ENCODE data around the gene DNASE1. TPM values are rescaled to one million over a fixed set of nuclear protein-coding genes. Genes with fewer than 3 reads are reported as not detected.

Gene DNASE1
- total RNA-seq, 2 experiments from 2014 or later: 13.5 to 13.8 TPM

DNA sequence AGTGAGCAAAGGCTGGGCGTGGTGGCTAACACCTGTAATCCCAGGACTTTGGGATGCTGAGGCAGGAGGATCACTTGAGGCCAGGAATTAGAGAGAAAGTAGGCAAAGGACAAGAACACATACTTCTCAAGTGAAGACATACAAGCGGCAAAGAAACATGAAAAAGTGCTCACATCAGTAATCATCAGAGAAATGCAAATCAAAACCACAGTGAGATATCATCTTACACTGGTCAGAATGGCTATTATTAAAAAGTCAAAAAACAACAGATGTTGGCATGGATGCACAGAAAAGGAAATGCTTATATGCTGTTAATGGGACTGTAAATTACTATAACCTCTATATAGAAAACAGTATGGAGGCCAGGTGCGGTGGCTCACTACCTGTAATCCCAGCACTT, 30.8 kb upstream of the DNASE1 start:
- Mint-ChIP-seq H3K4me3 (no peak overlapping the region), H3K27me3 (ENCODE audit: low read depth) (no peaks in the 10 kb centered on the region), H3K9me3 (no peaks in the 10 kb centered on the region), H3K36me3 (ENCODE audit: low read depth) (peaks cover 2% of the 10 kb centered on the region), H3K27ac (no peak overlapping the region), H3K4me1 (ENCODE audit: low read depth) (peaks cover 35% of the 10 kb centered on the region)
- intact Hi-C loops (cut with micrococcal nuclease): no loop called here
- CTCF ChIA-PET: no interaction called here
- no peak for DNase-seq

GRCh38 chr16:3625331-3625730, 29.2 kb upstream of the DNASE1 start:
- H3K36me3 Mint-ChIP-seq (ENCODE audit: low read depth): no peaks in the 10 kb centered on the region
- intact Hi-C loops (cut with micrococcal nuclease): no loop called here
- DNase-seq: no peak
- peaks cover 33% of the 10 kb centered on the region for H3K4me1 Mint-ChIP-seq (ENCODE audit: low read depth)
- no peak overlapping the region for H3K4me3 Mint-ChIP-seq
- no peaks in the 10 kb centered on the region for H3K9me3 Mint-ChIP-seq
- H3K27ac Mint-ChIP-seq: no peak overlapping the region
- no peaks in the 10 kb centered on the region for H3K27me3 Mint-ChIP-seq (ENCODE audit: low read depth)
- CTCF ChIA-PET: no interaction called here

DNA sequence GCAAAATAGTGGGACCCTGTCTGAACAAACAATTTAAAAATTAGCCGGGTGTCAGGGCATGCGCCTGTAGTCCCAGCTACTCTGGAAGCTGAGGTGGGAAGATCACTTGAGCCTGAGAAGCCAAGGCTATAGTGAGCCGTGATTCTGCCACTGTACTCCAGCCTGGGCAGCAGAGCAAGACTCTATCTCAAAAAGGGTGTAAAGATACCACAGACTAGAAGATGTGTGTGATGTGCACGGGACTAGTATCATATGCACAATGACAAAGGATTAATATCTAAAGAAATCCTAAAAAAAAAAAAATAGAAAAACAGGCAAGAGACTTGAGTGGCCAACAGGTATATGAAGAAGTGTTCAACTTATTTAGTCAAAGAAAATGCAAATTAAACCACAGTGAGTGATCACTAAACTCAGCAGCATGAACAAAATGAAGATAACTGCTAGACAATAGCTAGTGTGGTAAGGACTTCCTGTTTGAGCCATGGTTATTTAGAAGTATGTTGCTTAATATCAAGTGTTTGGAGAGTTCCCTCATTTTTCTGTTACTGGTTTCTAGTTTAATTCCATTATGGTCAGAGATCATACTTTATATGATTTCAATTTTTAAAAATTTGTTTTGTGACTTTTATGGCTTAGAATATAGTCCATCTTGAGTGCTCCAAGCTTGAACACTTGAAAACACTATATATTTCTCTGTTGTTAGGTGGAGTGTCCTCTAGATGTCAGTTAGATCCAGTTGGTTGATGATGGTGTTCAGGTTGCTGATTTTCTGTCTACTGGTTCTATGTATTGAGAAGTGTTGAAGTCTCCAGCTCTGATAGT, 28.4 kb upstream of the DNASE1 start:
- intact Hi-C loops (cut with micrococcal nuclease): loop anchor here (1.0 kb wide), 1 partner anchor 48 kb away; no protein-coding TSS in a partner anchor
- no peaks in the 10 kb centered on the region for H3K27me3 Mint-ChIP-seq (ENCODE audit: low read depth)
- no peak for DNase-seq
- H3K9me3 Mint-ChIP-seq: no peaks in the 10 kb centered on the region
- H3K36me3 Mint-ChIP-seq (ENCODE audit: low read depth): no peaks in the 10 kb centered on the region
- H3K4me1 Mint-ChIP-seq (ENCODE audit: low read depth): peaks cover 33% of the 10 kb centered on the region
- H3K27ac Mint-ChIP-seq: peak overlapping the region; percentile 66
- CTCF ChIA-PET: interaction anchor here (0.7 to 1.4 kb wide), 3 partner anchors 12 to 101 kb away, joined by 4 to 5 read pairs (median 5); no protein-coding TSS in a partner anchor
- no peak overlapping the region for H3K4me3 Mint-ChIP-seq

DNA sequence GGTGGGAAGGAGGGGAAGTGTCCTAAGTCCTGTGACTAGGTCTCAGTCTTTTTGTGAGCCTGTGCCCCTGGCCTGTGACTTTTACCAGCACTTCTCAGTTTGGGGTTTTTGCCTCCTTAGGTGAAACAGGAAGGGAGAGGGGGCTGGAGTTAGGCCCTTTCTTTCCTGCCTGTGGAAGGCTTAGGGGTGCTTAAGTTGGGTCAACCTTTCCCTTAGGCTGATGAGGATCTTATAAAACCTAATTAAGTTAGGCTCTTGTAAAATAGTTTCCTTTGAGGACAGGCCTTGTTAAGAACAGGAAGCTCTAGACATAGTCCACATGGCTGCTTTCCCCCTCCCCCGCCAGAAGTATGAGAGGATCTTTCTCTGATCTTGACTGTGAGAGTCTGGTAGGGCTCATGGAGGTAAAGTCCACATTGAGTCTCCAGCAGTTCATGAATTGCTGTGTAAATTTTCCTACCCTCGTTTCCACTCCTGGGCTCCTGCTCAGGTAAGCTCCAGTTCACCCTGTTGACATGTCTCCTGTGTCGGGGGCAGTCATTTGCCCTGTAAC, 17.0 kb upstream of the DNASE1 start:
- DNase-seq: peak; percentile 64
- peak overlapping the region; percentile 16 for H3K4me3 Mint-ChIP-seq
- intact Hi-C loops (cut with micrococcal nuclease): no loop called here

GRCh38 chr16:3638916-3639644, 15.4 kb upstream of the DNASE1 start:
- peaks cover 25% of the 10 kb centered on the region for H3K4me1 Mint-ChIP-seq (ENCODE audit: low read depth)
- DNase-seq: no peak
- intact Hi-C loops (cut with micrococcal nuclease): no loop called here
- no peaks in the 10 kb centered on the region for H3K9me3 Mint-ChIP-seq
- H3K27me3 Mint-ChIP-seq (ENCODE audit: low read depth): no peaks in the 10 kb centered on the region
- H3K36me3 Mint-ChIP-seq (ENCODE audit: low read depth): no peaks in the 10 kb centered on the region
- no peak overlapping the region for H3K4me3 Mint-ChIP-seq
- H3K27ac Mint-ChIP-seq: no peak overlapping the region
- CTCF ChIA-PET: interaction anchor here (1.6 kb wide), 1 partner anchor 9 kb away, joined by 3 read pairs; no protein-coding TSS in a partner anchor

More for the DNA sequence above, 17.0 kb upstream of the DNASE1 start:
- Mint-ChIP-seq H3K27ac (peak overlapping the region; percentile 84), H3K4me1 (ENCODE audit: low read depth) (peaks cover 25% of the 10 kb centered on the region), H3K9me3 (no peaks in the 10 kb centered on the region), H3K36me3 (ENCODE audit: low read depth) (no peaks in the 10 kb centered on the region), H3K27me3 (ENCODE audit: low read depth) (no peaks in the 10 kb centered on the region)
- CTCF ChIA-PET: interaction anchor here (0.6 to 1.6 kb wide), 4 partner anchors 9 to 308 kb away, joined by 4 to 6 read pairs (median 4); partner anchors contain the start of gene DNASE1

GRCh38 chr16:3640207-3640606, 14.3 kb upstream of the DNASE1 start:
- H3K9me3 Mint-ChIP-seq: no peaks in the 10 kb centered on the region
- H3K36me3 Mint-ChIP-seq (ENCODE audit: low read depth): no peaks in the 10 kb centered on the region
- no peaks in the 10 kb centered on the region for H3K27me3 Mint-ChIP-seq (ENCODE audit: low read depth)
- peaks cover 25% of the 10 kb centered on the region for H3K4me1 Mint-ChIP-seq (ENCODE audit: low read depth)
- no peak overlapping the region for H3K27ac Mint-ChIP-seq
- intact Hi-C loops (cut with micrococcal nuclease): no loop called here
- no peak for DNase-seq
- H3K4me3 Mint-ChIP-seq: no peak overlapping the region
- CTCF ChIA-PET: interaction anchor here (1.6 kb wide), 1 partner anchor 10 kb away, joined by 3 read pairs; no protein-coding TSS in a partner anchor

GRCh38 chr16:3640632-3641501, 13.6 kb upstream of the DNASE1 start:
- CTCF ChIA-PET: interaction anchor here (1.6 kb wide), 1 partner anchor 11 kb away, joined by 3 read pairs; no protein-coding TSS in a partner anchor
- H3K27ac Mint-ChIP-seq: no peak overlapping the region
- no peaks in the 10 kb centered on the region for H3K36me3 Mint-ChIP-seq (ENCODE audit: low read depth)
- no peak for DNase-seq
- no peaks in the 10 kb centered on the region for H3K27me3 Mint-ChIP-seq (ENCODE audit: low read depth)
- peaks cover 23% of the 10 kb centered on the region for H3K4me1 Mint-ChIP-seq (ENCODE audit: low read depth)
- no peaks in the 10 kb centered on the region for H3K9me3 Mint-ChIP-seq
- H3K4me3 Mint-ChIP-seq: no peak overlapping the region
- intact Hi-C loops (cut with micrococcal nuclease): no loop called here

GRCh38 chr16:3641801-3642396, 12.6 kb upstream of the DNASE1 start:
- Mint-ChIP-seq H3K4me1 (ENCODE audit: low read depth) (peaks cover 16% of the 10 kb centered on the region), H3K27me3 (ENCODE audit: low read depth) (no peaks in the 10 kb centered on the region), H3K4me3 (no peak overlapping the region), H3K27ac (no peak overlapping the region), H3K9me3 (no peaks in the 10 kb centered on the region), H3K36me3 (ENCODE audit: low read depth) (no peaks in the 10 kb centered on the region)
- no peak for DNase-seq
- intact Hi-C loops (cut with micrococcal nuclease): no loop called here
- CTCF ChIA-PET: no interaction called here

DNA sequence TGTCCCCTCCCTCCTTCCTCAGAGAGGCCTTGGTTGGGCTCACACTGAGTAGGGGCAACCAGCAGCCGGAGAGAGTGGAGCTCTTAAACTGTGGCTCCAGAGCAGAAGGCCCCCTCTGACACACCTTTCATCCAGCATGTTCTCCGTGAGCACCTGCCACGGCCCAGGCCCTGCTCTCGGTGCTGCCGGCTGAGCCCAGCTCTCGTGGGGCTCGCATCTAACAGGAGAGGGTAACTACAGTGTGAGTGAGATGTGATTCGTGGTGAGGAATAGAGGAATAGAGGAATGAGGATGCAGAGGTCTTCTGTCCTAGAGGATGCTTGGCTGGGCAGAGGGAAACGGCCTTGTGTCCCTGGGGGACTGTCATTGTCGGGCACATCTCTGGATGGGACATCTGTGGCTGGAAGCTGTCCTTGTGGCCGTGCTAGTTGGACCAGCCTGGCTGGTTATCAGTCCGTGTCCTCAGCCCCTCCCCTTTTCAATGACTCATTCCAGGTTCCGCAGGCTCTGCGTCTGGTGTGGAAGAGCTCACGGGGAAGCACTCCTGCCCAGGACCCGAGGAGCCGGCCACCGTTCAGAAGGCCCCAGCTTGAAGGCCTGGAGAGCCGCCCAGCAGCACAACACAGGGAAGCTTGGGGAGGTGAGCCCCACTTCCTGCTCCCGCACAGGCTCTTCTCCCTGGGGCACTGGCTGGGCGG, 11.9 kb upstream of the DNASE1 start:
- CTCF ChIA-PET: no interaction called here
- Mint-ChIP-seq H3K36me3 (ENCODE audit: low read depth) (no peaks in the 10 kb centered on the region), H3K27ac (no peak overlapping the region), H3K4me3 (no peak overlapping the region), H3K9me3 (no peaks in the 10 kb centered on the region), H3K27me3 (ENCODE audit: low read depth) (no peaks in the 10 kb centered on the region), H3K4me1 (ENCODE audit: low read depth) (peaks cover 9% of the 10 kb centered on the region)
- intact Hi-C loops (cut with micrococcal nuclease): no loop called here
- DNase-seq: no peak

DNA sequence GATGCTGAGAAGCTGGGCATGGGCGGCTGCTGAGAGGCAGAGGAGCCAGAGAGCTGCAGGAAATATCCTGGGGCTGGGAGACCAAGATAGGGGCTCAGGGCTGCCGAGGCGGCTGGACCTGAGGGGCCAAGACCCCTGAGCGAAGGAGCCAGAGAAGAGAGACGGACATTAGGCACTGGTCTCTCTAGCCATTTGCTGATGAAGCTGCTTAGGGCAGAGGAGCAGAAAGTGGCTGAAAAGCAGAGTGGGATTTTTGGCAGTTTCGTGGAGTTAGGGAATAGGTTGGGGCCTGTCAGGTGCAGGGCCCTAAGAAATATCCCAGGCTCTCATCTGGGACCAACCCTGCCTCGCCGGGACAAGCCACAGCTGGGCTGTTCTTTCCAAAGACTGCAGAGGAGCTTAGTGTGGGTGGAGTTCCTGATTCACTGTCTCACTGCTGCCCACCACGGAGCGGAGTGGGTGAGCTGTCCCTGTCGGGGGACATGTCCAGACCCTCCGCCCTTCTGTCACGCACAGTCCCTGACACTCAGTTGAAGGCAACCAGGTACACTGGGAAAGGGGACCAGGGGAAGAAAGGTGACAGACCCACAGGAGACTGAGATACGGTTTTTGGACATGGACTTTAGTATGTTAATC, 11.3 kb upstream of the DNASE1 start:
- Mint-ChIP-seq H3K27me3 (ENCODE audit: low read depth) (no peaks in the 10 kb centered on the region), H3K4me1 (ENCODE audit: low read depth) (peaks cover 3% of the 10 kb centered on the region), H3K36me3 (ENCODE audit: low read depth) (no peaks in the 10 kb centered on the region), H3K9me3 (no peaks in the 10 kb centered on the region), H3K4me3 (no peak overlapping the region), H3K27ac (no peak overlapping the region)
- DNase-seq: no peak
- CTCF ChIA-PET: interaction anchor here (0.9 kb wide), 1 partner anchor 12 kb away, joined by 3 read pairs; no protein-coding TSS in a partner anchor
- intact Hi-C loops (cut with micrococcal nuclease): no loop called here

DNA sequence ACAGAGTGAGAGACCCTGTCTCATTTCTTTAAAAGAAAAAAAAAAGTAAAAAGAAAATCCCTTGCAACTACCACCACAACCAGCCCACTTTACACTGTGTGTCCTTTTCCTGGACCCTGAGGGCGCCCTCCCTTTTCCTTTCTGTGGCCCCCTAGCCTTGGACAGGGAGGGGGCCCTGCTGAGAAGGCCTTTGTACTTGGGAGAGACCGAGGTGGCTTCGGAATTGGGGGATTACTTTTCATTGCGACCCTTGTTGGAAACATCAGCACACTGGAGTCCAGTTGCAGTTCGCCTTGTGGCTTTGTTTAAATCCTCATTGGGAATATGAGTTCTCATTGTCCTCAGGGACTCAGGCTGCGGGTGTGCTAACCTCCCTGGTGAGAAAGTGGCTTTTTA, 9.4 kb upstream of the DNASE1 start:
- Mint-ChIP-seq H3K9me3 (no peaks in the 10 kb centered on the region), H3K4me1 (ENCODE audit: low read depth) (no peaks in the 10 kb centered on the region), H3K36me3 (ENCODE audit: low read depth) (no peaks in the 10 kb centered on the region), H3K4me3 (no peak overlapping the region), H3K27me3 (ENCODE audit: low read depth) (no peaks in the 10 kb centered on the region), H3K27ac (no peak overlapping the region)
- DNase-seq: no peak
- CTCF ChIA-PET: no interaction called here
- intact Hi-C loops (cut with micrococcal nuclease): no loop called here
